ENCODE measurements around the gene DISP1.

Gene DISP1

GRCh38 chr1:222769971-222770620 lies 44.7 kb upstream of the DISP1 start:
- H3K27ac ChIP-seq, result no peak overlapping the region
- H3K4me1 ChIP-seq, result no peaks in the 10 kb centered on the region
- no peak overlapping the region for H2AFZ ChIP-seq
- TF ChIP-seq, protein P1, sequence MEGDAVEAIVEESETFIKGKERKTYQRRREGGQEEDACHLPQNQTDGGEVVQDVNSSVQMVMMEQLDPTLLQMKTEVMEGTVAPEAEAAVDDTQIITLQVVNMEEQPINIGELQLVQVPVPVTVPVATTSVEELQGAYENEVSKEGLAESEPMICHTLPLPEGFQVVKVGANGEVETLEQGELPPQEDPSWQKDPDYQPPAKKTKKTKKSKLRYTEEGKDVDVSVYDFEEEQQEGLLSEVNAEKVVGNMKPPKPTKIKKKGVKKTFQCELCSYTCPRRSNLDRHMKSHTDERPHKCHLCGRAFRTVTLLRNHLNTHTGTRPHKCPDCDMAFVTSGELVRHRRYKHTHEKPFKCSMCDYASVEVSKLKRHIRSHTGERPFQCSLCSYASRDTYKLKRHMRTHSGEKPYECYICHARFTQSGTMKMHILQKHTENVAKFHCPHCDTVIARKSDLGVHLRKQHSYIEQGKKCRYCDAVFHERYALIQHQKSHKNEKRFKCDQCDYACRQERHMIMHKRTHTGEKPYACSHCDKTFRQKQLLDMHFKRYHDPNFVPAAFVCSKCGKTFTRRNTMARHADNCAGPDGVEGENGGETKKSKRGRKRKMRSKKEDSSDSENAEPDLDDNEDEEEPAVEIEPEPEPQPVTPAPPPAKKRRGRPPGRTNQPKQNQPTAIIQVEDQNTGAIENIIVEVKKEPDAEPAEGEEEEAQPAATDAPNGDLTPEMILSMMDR (IDR thresholded peaks at IDR 0.05), result no peak
- H3K27me3 ChIP-seq (ENCODE audit: control insufficient read depth, insufficient read depth, low read length), result no peaks in the 10 kb centered on the region
- H3K36me3 ChIP-seq (ENCODE audit: control insufficient read depth, insufficient read depth, low read length), result no peaks in the 10 kb centered on the region
- H3K79me2 ChIP-seq, result no peaks in the 10 kb centered on the region
- no peak overlapping the region for H3K4me3 ChIP-seq (ENCODE audit: low read depth, low read length)
- H3K9me3 ChIP-seq (ENCODE audit: control insufficient read depth, low read length), result no peaks in the 10 kb centered on the region
- H3K4me2 ChIP-seq (ENCODE audit: low read length), result no peak overlapping the region
- no peak overlapping the region for H3K9ac ChIP-seq

GRCh38 chr1:222772996-222773379 lies 41.9 kb upstream of the DISP1 start:
- Histone ChIP-seq H3K4me3 (ENCODE audit: low read depth, low read length) (no peak overlapping the region), H3K79me2 (no peaks in the 10 kb centered on the region), H3K27me3 (ENCODE audit: control insufficient read depth, insufficient read depth, low read length) (no peaks in the 10 kb centered on the region), H2AFZ (no peak overlapping the region), H3K4me1 (no peaks in the 10 kb centered on the region), H3K27ac (no peak overlapping the region), H3K36me3 (ENCODE audit: control insufficient read depth, insufficient read depth, low read length) (no peaks in the 10 kb centered on the region), H3K4me2 (ENCODE audit: low read length) (no peak overlapping the region), H3K9ac (no peak overlapping the region), H3K9me3 (ENCODE audit: control insufficient read depth, low read length) (no peaks in the 10 kb centered on the region)
- TF ChIP-seq, protein P1 (IDR thresholded peaks at IDR 0.05), result no peak

- no peak overlapping the region for H3K9ac ChIP-seq
- H3K4me3 ChIP-seq (ENCODE audit: low read depth, low read length), result no peak overlapping the region
- no peaks in the 10 kb centered on the region for H3K9me3 ChIP-seq (ENCODE audit: control insufficient read depth, low read length)
- TF ChIP-seq, protein P1 (IDR thresholded peaks at IDR 0.05), result no peak
- no peak overlapping the region for H3K27ac ChIP-seq
- no peaks in the 10 kb centered on the region for H3K27me3 ChIP-seq (ENCODE audit: control insufficient read depth, insufficient read depth, low read length)
- no peak overlapping the region for H2AFZ ChIP-seq
- no peaks in the 10 kb centered on the region for H3K4me1 ChIP-seq
- no peak overlapping the region for H3K4me2 ChIP-seq (ENCODE audit: low read length)
- no peaks in the 10 kb centered on the region for H3K79me2 ChIP-seq
- H3K36me3 ChIP-seq (ENCODE audit: control insufficient read depth, insufficient read depth, low read length), result no peaks in the 10 kb centered on the region
Measured at GRCh38 chr1:222777463-222777862, 37.4 kb upstream of the DISP1 start.

DNA sequence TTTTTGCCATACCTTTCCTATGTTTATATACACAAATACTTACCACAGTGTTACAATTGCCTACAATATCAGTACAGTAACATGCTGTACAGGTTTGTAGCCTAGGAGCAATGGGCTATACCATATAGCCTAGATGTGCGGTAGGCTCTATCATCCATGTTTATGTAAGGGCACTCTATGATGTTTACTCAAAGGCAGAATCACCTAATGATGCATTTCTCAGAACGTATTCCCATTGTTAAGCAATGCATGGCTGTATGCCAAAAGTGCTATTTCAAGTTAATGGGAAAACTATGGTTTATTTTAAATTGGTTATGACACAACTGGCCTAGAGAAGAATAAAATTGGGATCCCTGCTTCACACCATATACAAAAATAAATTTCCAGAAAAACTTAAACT lies 36.9 kb upstream of the DISP1 start:
- H3K36me3 ChIP-seq (ENCODE audit: control insufficient read depth, insufficient read depth, low read length), result no peaks in the 10 kb centered on the region
- no peak overlapping the region for H3K27ac ChIP-seq
- no peaks in the 10 kb centered on the region for H3K9me3 ChIP-seq (ENCODE audit: control insufficient read depth, low read length)
- no peaks in the 10 kb centered on the region for H3K4me1 ChIP-seq
- TF ChIP-seq, protein P1 (IDR thresholded peaks at IDR 0.05), result no peak
- no peak overlapping the region for H3K4me2 ChIP-seq (ENCODE audit: low read length)
- H2AFZ ChIP-seq, result no peak overlapping the region
- H3K79me2 ChIP-seq, result no peaks in the 10 kb centered on the region
- H3K4me3 ChIP-seq (ENCODE audit: low read depth, low read length), result no peak overlapping the region
- H3K27me3 ChIP-seq (ENCODE audit: control insufficient read depth, insufficient read depth, low read length), result no peaks in the 10 kb centered on the region
- no peak overlapping the region for H3K9ac ChIP-seq

DNA sequence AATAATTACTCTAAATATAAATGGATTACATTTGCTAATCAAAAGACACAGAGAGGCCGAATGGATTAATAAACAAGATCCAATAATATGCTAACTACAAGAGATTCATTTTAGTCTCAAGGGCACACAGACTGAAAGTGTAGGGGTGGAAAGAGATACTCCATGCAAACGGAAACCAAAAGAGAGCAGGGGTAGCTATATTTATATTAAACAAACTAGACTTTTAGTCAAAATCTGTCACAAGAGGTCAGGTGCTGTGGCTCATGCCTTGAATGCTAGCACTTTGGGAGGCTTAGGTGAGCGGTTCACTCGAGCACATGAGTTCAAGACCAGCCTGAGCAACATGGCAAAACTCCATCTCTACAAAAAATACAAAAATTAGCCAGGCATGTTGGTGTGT lies 33.6 kb upstream of the DISP1 start:
- Histone ChIP-seq H3K27me3 (ENCODE audit: control insufficient read depth, insufficient read depth, low read length) (no peaks in the 10 kb centered on the region), H3K9me3 (ENCODE audit: control insufficient read depth, low read length) (no peaks in the 10 kb centered on the region), H3K79me2 (no peaks in the 10 kb centered on the region), H3K36me3 (ENCODE audit: control insufficient read depth, insufficient read depth, low read length) (no peaks in the 10 kb centered on the region), H3K9ac (no peak overlapping the region), H3K4me1 (no peaks in the 10 kb centered on the region), H3K27ac (no peak overlapping the region), H3K4me2 (ENCODE audit: low read length) (no peak overlapping the region), H3K4me3 (ENCODE audit: low read depth, low read length) (no peak overlapping the region), H2AFZ (no peak overlapping the region)
- TF ChIP-seq, protein P1 (IDR thresholded peaks at IDR 0.05), result no peak

All from parathyroid adenoma (tissue), 2 donors.